SK-N-MC (cell line): Measurements from ENCODE around the gene MEGF8.

Experiments used
- EZH2 ChIP-seq: fragments of 200-600 bp; sonication (generic); IDR thresholded peaks from one replicate; pipeline ENCODE4 v1.6.1; 2017; ENCODE audit warnings: antibody characterized with exemption
- FOXP2 ChIP-seq: optimal IDR thresholded peaks from 2 replicates; pipeline ENCODE3; 2011; ENCODE audit warnings: mild to moderate bottlenecking, moderate library complexity; ENCODE audit not compliant: insufficient read depth; ENCODE audit errors: extremely low read length, control extremely low read depth
- POLR2AphosphoS5 ChIP-seq: IDR thresholded peaks from 2 replicates; pipeline ENCODE4 v1.6.1; 2012; ENCODE audit warnings: mild to moderate bottlenecking, low read depth, low read length, borderline replicate concordance

DNA sequence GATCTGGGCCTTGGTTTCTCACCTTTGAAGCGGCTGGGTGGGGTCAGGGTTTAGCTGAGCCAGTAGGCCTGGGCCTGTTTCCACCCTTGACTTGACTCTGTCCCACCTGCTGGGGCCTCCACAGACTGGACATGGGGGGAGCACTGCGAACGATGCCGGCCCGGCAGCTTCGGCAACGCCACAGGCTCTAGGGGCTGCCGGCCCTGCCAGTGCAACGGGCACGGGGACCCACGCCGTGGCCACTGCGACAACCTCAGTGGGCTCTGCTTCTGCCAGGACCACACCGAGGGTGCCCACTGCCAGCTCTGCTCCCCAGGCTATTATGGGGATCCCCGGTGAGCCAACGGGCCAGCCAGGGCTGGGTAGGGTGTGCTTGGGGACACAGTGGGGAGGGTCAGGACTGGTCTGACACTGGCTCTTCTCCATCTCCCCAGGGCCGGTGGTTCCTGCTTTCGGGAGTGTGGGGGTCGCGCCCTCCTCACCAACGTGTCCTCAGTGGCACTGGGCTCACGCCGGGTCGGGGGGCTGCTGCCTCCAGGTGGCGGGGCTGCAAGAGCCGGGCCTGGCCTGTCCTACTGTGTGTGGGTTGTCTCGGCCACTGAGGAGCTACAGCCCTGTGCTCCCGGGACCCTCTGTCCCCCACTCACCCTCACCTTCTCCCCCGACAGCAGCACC, 28.0 kb downstream of the MEGF8 start:
- TF ChIP-seq POLR2AphosphoS5 (no peak), EZH2 (no peak), FOXP2 (no peak)
